HepG2 (cell line): ENCODE data around the gene TEX35.

Experiments used
- HDAC2 ChIP-seq: sonication (generic); formaldehyde crosslinking; IDR thresholded peaks from 2 replicates; pipeline ENCODE4 v1.4.0; 2020; ENCODE audit warnings: missing genetic modification reagents
- TF ChIP-seq, protein P1 (sequence below): sonication (generic); formaldehyde crosslinking; IDR thresholded peaks from 2 replicates; pipeline ENCODE4 v1.4.0; 2020; ENCODE audit warnings: mild to moderate bottlenecking, missing genetic modification reagents, borderline replicate concordance

GRCh38 chr1:178564086-178564782 lies 51.3 kb downstream of the TEX35 start:
- TF ChIP-seq, protein P1, sequence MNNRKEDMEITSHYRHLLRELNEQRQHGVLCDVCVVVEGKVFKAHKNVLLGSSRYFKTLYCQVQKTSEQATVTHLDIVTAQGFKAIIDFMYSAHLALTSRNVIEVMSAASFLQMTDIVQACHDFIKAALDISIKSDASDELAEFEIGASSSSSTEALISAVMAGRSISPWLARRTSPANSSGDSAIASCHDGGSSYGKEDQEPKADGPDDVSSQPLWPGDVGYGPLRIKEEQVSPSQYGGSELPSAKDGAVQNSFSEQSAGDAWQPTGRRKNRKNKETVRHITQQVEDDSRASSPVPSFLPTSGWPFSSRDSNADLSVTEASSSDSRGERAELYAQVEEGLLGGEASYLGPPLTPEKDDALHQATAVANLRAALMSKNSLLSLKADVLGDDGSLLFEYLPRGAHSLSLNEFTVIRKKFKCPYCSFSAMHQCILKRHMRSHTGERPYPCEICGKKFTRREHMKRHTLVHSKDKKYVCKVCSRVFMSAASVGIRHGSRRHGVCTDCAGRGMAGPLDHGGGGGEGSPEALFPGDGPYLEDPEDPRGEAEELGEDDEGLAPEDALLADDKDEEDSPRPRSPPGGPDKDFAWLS (CRISPR knock-in tag), result no peak
- no peak for TF ChIP-seq HDAC2 (CRISPR knock-in tag)
